Stimulated activated CD8-positive, alpha-beta memory T cell treated with anti-CD3 and anti-CD28 coated beads, Interleukin-15, amount 100 ng/mL, for 4 hours (primary cell): Measurements from ENCODE around the gene LRRC8B.

Experiments used
- DNase-seq, 2 donors: peaks; one replicate each; pipeline ENCODE4 v3.0.0-alpha.2; 2020; ENCODE audit warnings: low read depth in 2 of 2

Gene LRRC8B

GRCh38 chr1:89632657-89633247, 108.1 kb downstream of the LRRC8B start, which contains the start of gene LRRC8C:
Gene LRRC8C (plus strand): TSS chr1:89633120. CDS start chr1:89686474, 53,354 bp downstream.
- peak; percentile 77 to 83 for DNase-seq

- DNase-seq = peak; percentile 33 to 35
Measured at GRCh38 chr1:89633248-89633799, 108.7 kb downstream of the LRRC8B start.

- DNase-seq = peak in 1 of 2 donors; percentile 29
Measured at GRCh38 chr1:89633800-89634625, 109.4 kb downstream of the LRRC8B start.

- DNase-seq = no peak
Measured at GRCh38 chr1:89635825-89636815, 111.5 kb downstream of the LRRC8B start.

- no peak for DNase-seq
Measured at GRCh38 chr1:89637496-89637895, 112.9 kb downstream of the LRRC8B start.

- no peak for DNase-seq
Measured at GRCh38 chr1:89640440-89640839, 115.8 kb downstream of the LRRC8B start.

GRCh38 chr1:89641781-89642180, 117.2 kb downstream of the LRRC8B start:
- DNase-seq = no peak

- no peak for DNase-seq
Measured at GRCh38 chr1:89643577-89643976, 118.9 kb downstream of the LRRC8B start.

GRCh38 chr1:89644119-89644814, 119.6 kb downstream of the LRRC8B start:
- no peak for DNase-seq

GRCh38 chr1:89646259-89646658, 121.6 kb downstream of the LRRC8B start:
- DNase-seq = no peak
